ENCODE results near the gene CC2D2A. TPM values are rescaled to one million over a fixed set of nuclear protein-coding genes. Genes with fewer than 3 reads are reported as not detected.

The CC2D2A gene
- total and polyA plus RNA-seq, 9 of the 15 experiments (the other 6 are each of a cell fraction or from before 2014, with no cell fraction given), result 0.36 to 2.5 (median 1.6) TPM

DNA sequence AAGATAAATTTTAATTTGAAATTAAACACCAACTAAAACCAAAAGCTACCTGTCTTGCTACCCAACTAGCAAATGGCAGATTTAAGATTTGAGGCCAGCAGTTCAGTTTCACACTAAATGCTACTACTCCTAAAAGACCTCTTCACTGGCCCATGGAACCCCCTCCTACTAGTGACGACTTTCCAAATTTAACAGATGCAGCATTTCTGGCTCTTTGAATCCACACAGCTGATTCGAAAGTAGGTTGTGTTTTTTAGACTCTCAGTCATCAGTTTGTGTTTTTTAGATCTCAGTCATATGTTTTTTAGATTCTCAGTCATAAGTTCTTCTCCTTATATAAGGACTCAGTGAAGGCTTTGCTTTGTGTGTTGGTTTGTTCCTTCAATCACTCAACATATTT is 11.1 kb upstream of the CC2D2A start:
- Histone ChIP-seq H3K4me3 (no peak overlapping the region), H3K27me3 (ENCODE audit: control insufficient read depth in 2 of 2, insufficient read depth in 2 of 2, low read length in 2 of 2) (no peaks in the 10 kb centered on the region), H4K20me1 (replicated peaks; ENCODE audit: control insufficient read depth, insufficient read depth, low read length) (no peaks in the 10 kb centered on the region), H2AFZ (ENCODE audit: low read depth, low read length) (no peak overlapping the region), H3K9me1 (ENCODE audit: control insufficient read depth, insufficient read depth, low read length) (no peaks in the 10 kb centered on the region), H3K9ac (ENCODE audit: insufficient read depth in 1 of 2, low read depth in 2 of 2, low read length in 2 of 2) (no peak overlapping the region), H3K27ac (ENCODE audit: extremely low read depth, low read depth, low read length) (no peak overlapping the region), H3K36me3 (ENCODE audit: control insufficient read depth, insufficient read depth, low read length) (no peaks in the 10 kb centered on the region), H3K4me1 (replicated peaks in 1 of 2; ENCODE audit: control insufficient read depth in 2 of 2, insufficient read depth in 2 of 2, low read length in 2 of 2) (no peaks in the 10 kb centered on the region), H3K9me3 (replicated peaks; ENCODE audit: control insufficient read depth, insufficient read depth, low read depth, low read length) (no peaks in the 10 kb centered on the region), H3K4me2 (ENCODE audit: insufficient read depth, low read length) (no peak overlapping the region), H3K79me2 (ENCODE audit: control insufficient read depth, insufficient read depth, low read length) (no peaks in the 10 kb centered on the region)
- FAIRE-seq, result no peak
- ATAC-seq, result no peak
- ChIA-PET POLR2A (no interaction called here), CTCF (ENCODE audit: low intra/inter-chr PET ratio) (no interaction called here)
- intact Hi-C loops (cut with micrococcal nuclease) (no loop called here), in situ Hi-C loops (cut with MboI) (loop anchor here (10.0 kb wide), 1 partner anchor 224 kb away; no protein-coding TSS in a partner anchor)
- BruUV-seq (replicated peaks), result no TSS peak
- 0% methylated on average over 2 of the region's 2 CpGs for WGBS (ENCODE audit: insufficient coverage, low coverage, missing lambda C conversion rate)
- no peak for DNase-seq (ENCODE audit: extremely low read depth in 1 of 4, low spot score in 3 of 4)
- TF ChIP-seq MITF (IDR thresholded peaks at IDR 0.05) (no peak), SREBF2 (CRISPR knock-in tag; IDR thresholded peaks at IDR 0.05) (no peak), HMG20B (CRISPR knock-in tag; IDR thresholded peaks at IDR 0.05) (no peak), GATAD2B (IDR thresholded peaks at IDR 0.05; ENCODE audit: borderline replicate concordance) (no peak), SREBF1 (IDR thresholded peaks at IDR 0.05; ENCODE audit: borderline replicate concordance, low read depth, low read length) (no peak), MAFK (IDR thresholded peaks at IDR 0.05; ENCODE audit: low read length) (no peak), ARID3A (IDR thresholded peaks at IDR 0.05; ENCODE audit: borderline replicate concordance, low read depth, low read length) (no peak), HOXB6 (CRISPR knock-in tag; IDR thresholded peaks at IDR 0.05; ENCODE audit: borderline replicate concordance) (no peak), NKRF (IDR thresholded peaks at IDR 0.05; ENCODE audit: borderline replicate concordance) (no peak), NFATC3 (IDR thresholded peaks at IDR 0.05) (no peak), SAFB (IDR thresholded peaks at IDR 0.05; ENCODE audit: borderline replicate concordance, low read depth, low read length) (no peak), ZNF232 (CRISPR knock-in tag; IDR thresholded peaks at IDR 0.05) (no peak), CREB3L1 (IDR thresholded peaks at IDR 0.05; ENCODE audit: borderline replicate concordance, low read depth) (no peak), ZNF184 (CRISPR knock-in tag; IDR thresholded peaks at IDR 0.05) (no peak), ZNF75A (CRISPR knock-in tag; IDR thresholded peaks at IDR 0.05) (no peak)
- TF ChIP-seq, protein P1, sequence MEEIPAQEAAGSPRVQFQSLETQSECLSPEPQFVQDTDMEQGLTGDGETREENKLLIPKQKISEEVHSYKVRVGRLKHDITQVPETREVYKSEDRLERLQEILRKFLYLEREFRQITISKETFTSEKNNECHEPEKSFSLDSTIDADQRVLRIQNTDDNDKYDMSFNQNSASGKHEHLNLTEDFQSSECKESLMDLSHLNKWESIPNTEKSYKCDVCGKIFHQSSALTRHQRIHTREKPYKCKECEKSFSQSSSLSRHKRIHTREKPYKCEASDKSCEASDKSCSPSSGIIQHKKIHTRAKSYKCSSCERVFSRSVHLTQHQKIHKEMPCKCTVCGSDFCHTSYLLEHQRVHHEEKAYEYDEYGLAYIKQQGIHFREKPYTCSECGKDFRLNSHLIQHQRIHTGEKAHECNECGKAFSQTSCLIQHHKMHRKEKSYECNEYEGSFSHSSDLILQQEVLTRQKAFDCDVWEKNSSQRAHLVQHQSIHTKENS (CRISPR knock-in tag; IDR thresholded peaks at IDR 0.05), result no peak

Measured in K562 (cell line).